HepG2 (cell line): ENCODE results near the gene PHOSPHO2. TPM values are rescaled to one million over a fixed set of nuclear protein-coding genes. Genes with fewer than 3 reads are reported as not detected.

Experiments
- ATAC-seq: fragments of 200-7000 bp; cut with Tn5 transposase; 3 replicates; pipeline ENCODE4 v1.9.1; 2020; ENCODE audit warnings: mild to moderate bottlenecking, moderate library complexity
- BruUV-seq: library from RNA; stranded (reverse); fragments of 400-500 nt; replicated peaks from 2 replicates; lab custom pipeline; 2021; lab: Mats Ljungman, UMichigan
- CTCF ChIA-PET: fragments of 300-600 bp; formaldehyde crosslinking; extraction: SDS; loops from one replicate; lab custom pipeline; 2021; ENCODE audit warnings: low total read pairs, inconsistent platforms, low intra/inter-chr PET ratio; lab: Yijun Ruan, JAX
- POLR2A ChIA-PET: fragments of 350-600 bp; sonication (Branson Sonifier 250); formaldehyde crosslinking; loops from one replicate; lab custom pipeline; 2020; ENCODE audit warnings: antibody characterized with exemption, inconsistent platforms; lab: Yijun Ruan, JAX
- DNase-seq: peaks from one replicate; pipeline ENCODE4 v3.0.0-alpha.2; 2015; ENCODE audit warnings: low spot score
- FAIRE-seq: peaks from 3 replicates; lab custom pipeline; 2011; peaks lifted over from hg19 to GRCh38; lab: Jason Lieb, UNC
- H2AFZ ChIP-seq: one replicate; pipeline ENCODE4 v1.6.1; 2011; ENCODE audit warnings: low read length, inconsistent platforms
- H3K27ac ChIP-seq: fragments of 300-600 bp; 3 replicates; pipeline ENCODE4 v1.8.0; 2011; ENCODE audit warnings: mixed run types, mild to moderate bottlenecking, mixed read lengths, low read length, inconsistent platforms; ENCODE audit not compliant: insufficient read depth; ENCODE audit errors: extremely low read length
- H3K27me3 ChIP-seq, 2 experiments: fragments of 200-600 bp in 1 of 2; 2 replicates in 1 of 2; 3 replicates in 1 of 2; pipeline versions ENCODE4 v1.6.0 to v1.8.0; 2011; ENCODE audit warnings: low read length in 2 of 2, mild to moderate bottlenecking in 2 of 2, moderate library complexity in 2 of 2, inconsistent platforms in 1 of 2; ENCODE audit not compliant: insufficient read depth in 2 of 2, control insufficient read depth in 1 of 2
- H3K36me3 ChIP-seq, 2 experiments: fragments of 200-600 bp in 1 of 2; replicated peaks in 1 of 2; 2 replicates in 1 of 2; 3 replicates in 1 of 2; pipeline versions ENCODE4 v1.5.1 to v1.8.0; 2011; ENCODE audit warnings: low read length in 2 of 2, inconsistent platforms in 1 of 2; ENCODE audit not compliant: insufficient read depth in 2 of 2, control insufficient read depth in 1 of 2
- H3K4me1 ChIP-seq: 2 replicates; pipeline ENCODE4 v1.5.1; 2012; ENCODE audit warnings: low read length, inconsistent platforms; ENCODE audit not compliant: insufficient read depth
- H3K4me2 ChIP-seq: 2 replicates; pipeline ENCODE4 v1.6.0; 2011; ENCODE audit warnings: low read depth, low read length, inconsistent platforms
- H3K4me3 ChIP-seq, 3 experiments: fragments of 200-600 bp in 1 of 3; sonication (generic), shearing (Covaris generic) in 1 of 3; replicated peaks in 1 of 3; 2 replicates each; pipeline ENCODE4 v1.5.1; 2011 to 2016; ENCODE audit warnings: low read length in 3 of 3, inconsistent platforms in 2 of 3, low read depth in 2 of 3, mild to moderate bottlenecking in 2 of 3, control low read depth in 1 of 3, mixed read lengths in 1 of 3; ENCODE audit not compliant: insufficient read depth in 1 of 3
- H3K79me2 ChIP-seq: one replicate; pipeline ENCODE4 v1.6.1; 2011; ENCODE audit warnings: low read length, inconsistent platforms; ENCODE audit not compliant: insufficient read depth
- H3K9ac ChIP-seq: 2 replicates; pipeline ENCODE4 v1.6.0; 2011; ENCODE audit warnings: mild to moderate bottlenecking, low read depth, low read length, inconsistent platforms; ENCODE audit not compliant: insufficient read depth
- H3K9me3 ChIP-seq: 2 replicates; pipeline ENCODE4 v1.5.1; 2012; ENCODE audit warnings: mild to moderate bottlenecking, low read length
- H4K20me1 ChIP-seq: 2 replicates; pipeline ENCODE4 v1.6.0; 2011; ENCODE audit warnings: inconsistent platforms, mild to moderate bottlenecking, low read length, moderate library complexity; ENCODE audit not compliant: insufficient read depth
- CCDC6 ChIP-seq: sonication (generic); formaldehyde crosslinking; IDR thresholded peaks from 2 replicates; pipeline ENCODE4 v1.8.1; 2022; ENCODE audit warnings: mild to moderate bottlenecking, missing genetic modification reagents, moderate library complexity
- DZIP1 ChIP-seq: sonication (generic); formaldehyde crosslinking; IDR thresholded peaks from 2 replicates; pipeline ENCODE4 v1.5.0; 2020; ENCODE audit warnings: mild to moderate bottlenecking, missing genetic modification reagents
- HNF4A ChIP-seq: sonication (generic); formaldehyde crosslinking; IDR thresholded peaks from 2 replicates; pipeline ENCODE4 v1.4.0; 2020; ENCODE audit warnings: missing genetic modification reagents
- IKZF4 ChIP-seq: sonication (generic); formaldehyde crosslinking; IDR thresholded peaks from 2 replicates; pipeline ENCODE4 v1.5.1; 2020; ENCODE audit warnings: borderline replicate concordance, mild to moderate bottlenecking, low read depth, missing genetic modification reagents; ENCODE audit errors: not compliant biosample characterization
- NCOA2 ChIP-seq: sonication (generic); formaldehyde crosslinking; IDR thresholded peaks from 2 replicates; pipeline ENCODE4 v1.8.0; 2022; ENCODE audit warnings: inconsistent platforms
- NFRKB ChIP-seq: fragments of 450-650 bp; IDR thresholded peaks from 2 replicates; pipeline ENCODE4 v1.6.1; 2017
- REL ChIP-seq: sonication (generic); formaldehyde crosslinking; conservative IDR thresholded peaks from 2 replicates; pipeline ENCODE4 v1.8.0; 2022; ENCODE audit warnings: mild to moderate bottlenecking, missing genetic modification reagents, moderate library complexity
- ZNF747 ChIP-seq: sonication (generic); formaldehyde crosslinking; IDR thresholded peaks from 2 replicates; pipeline ENCODE4 v1.8.1; 2023; ENCODE audit warnings: missing genetic modification reagents, mild to moderate bottlenecking, borderline replicate concordance
- ZNF749 ChIP-seq: sonication (generic); formaldehyde crosslinking; IDR thresholded peaks from 2 replicates; pipeline ENCODE4 v1.8.0; 2022; ENCODE audit warnings: mild to moderate bottlenecking, missing genetic modification reagents, moderate library complexity, borderline replicate concordance
- ZSCAN30 ChIP-seq: sonication (generic); formaldehyde crosslinking; IDR thresholded peaks from 2 replicates; pipeline ENCODE4 v1.5.0; 2020; ENCODE audit warnings: mild to moderate bottlenecking, missing genetic modification reagents
- WGBS: methylation state at CpG from one replicate; pipeline ENCODE4 v1.1.6; 2017; ENCODE audit warnings: low lambda C conversion rate; 5-methylcytosine and 5-hydroxymethylcytosine counted together
- in situ Hi-C: cut with HindIII; loops from 2 replicates; pipeline ENCODE4 v1.10.0; 2017; ENCODE audit warnings: low pct_unique_long_range_greater_than_20kb; ENCODE audit not compliant: extremely low pct_ligation_motif_present
- intact Hi-C: fragments of 100-400 bp; cut with micrococcal nuclease; formaldehyde crosslinking; loops from one replicate; pipeline ENCODE4 v1.10.0; 2022; ENCODE audit not compliant: unreplicated experiment
- polyA plus RNA-seq, 8 experiments: library from polyadenylated mRNA; depleted of rRNA in 3 of 8; stranded (reverse) in 7 of 8; unstranded in 1 of 8; fragments of >200 nt; fragmentation: Illumina TruSeq in 4 of 8; extraction: Trizol in 4 of 8; gene quantifications; 2 replicates each; pipeline versions ENCODE4 v1.2.1 to v1.2.3, GENCODE V29; 2011 to 2016; ENCODE audit warnings: low read depth in 4 of 8, missing spikeins in 1 of 8, mixed read lengths in 1 of 8; ENCODE audit not compliant: insufficient read depth in 1 of 8
- total RNA-seq, 5 experiments: library from RNA; depleted of rRNA; stranded (reverse); fragments of >200 nt; fragmentation: Illumina TruSeq; extraction: Trizol; gene quantifications; 2 replicates each; pipeline ENCODE4 v1.2.3, GENCODE V29; 2016; ENCODE audit warnings: low read depth in 1 of 5
- TF ChIP-seq, protein P1 (sequence below), 2 experiments: sonication (generic) in 1 of 2; formaldehyde crosslinking in 1 of 2; IDR thresholded peaks; 2 replicates each; pipeline versions ENCODE4 v1.5.1 to v1.6.1; 2011 to 2020; ENCODE audit warnings: borderline replicate concordance in 1 of 2, low read depth in 1 of 2, low read length in 1 of 2, mild to moderate bottlenecking in 1 of 2, missing genetic modification reagents in 1 of 2, moderate library complexity in 1 of 2
- TF ChIP-seq, protein P2 (sequence below): sonication (generic); formaldehyde crosslinking; IDR thresholded peaks from 2 replicates; pipeline ENCODE4 v1.8.0; 2022; ENCODE audit warnings: missing genetic modification reagents, mild to moderate bottlenecking, moderate library complexity, borderline replicate concordance

PHOSPHO2 gene
- total and polyA plus RNA-seq, 2 of the 13 experiments (the other 11 are each of a cell fraction or from before 2014, with no cell fraction given): 6.1 to 11.4 TPM

- TF ChIP-seq REL (CRISPR knock-in tag) (0 out of 2 replicates have a peak, but pooled peaks have one; percentile 54), DZIP1 (CRISPR knock-in tag) (no peak)
- TF ChIP-seq, protein P1, sequence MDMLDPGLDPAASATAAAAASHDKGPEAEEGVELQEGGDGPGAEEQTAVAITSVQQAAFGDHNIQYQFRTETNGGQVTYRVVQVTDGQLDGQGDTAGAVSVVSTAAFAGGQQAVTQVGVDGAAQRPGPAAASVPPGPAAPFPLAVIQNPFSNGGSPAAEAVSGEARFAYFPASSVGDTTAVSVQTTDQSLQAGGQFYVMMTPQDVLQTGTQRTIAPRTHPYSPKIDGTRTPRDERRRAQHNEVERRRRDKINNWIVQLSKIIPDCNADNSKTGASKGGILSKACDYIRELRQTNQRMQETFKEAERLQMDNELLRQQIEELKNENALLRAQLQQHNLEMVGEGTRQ (IDR thresholded peaks at IDR 0.05; ENCODE audit: low read depth, low read length): no peak
- TF ChIP-seq, protein P1 (CRISPR knock-in tag; IDR thresholded peaks at IDR 0.05; ENCODE audit: borderline replicate concordance): no peak
- TF ChIP-seq, all 625 proteins: peak for 14
Observed at GRCh38 chr2:169716238-169716886, 22.1 kb downstream of the PHOSPHO2 start (continued).

- peak; percentile 37 for ATAC-seq
- peak; percentile 95 for DNase-seq
- Histone ChIP-seq H3K9ac (peak overlapping the region; percentile 69), H3K27ac (peak overlapping the region; percentile 40), H3K9me3 (no peaks in the 10 kb centered on the region), H3K4me2 (peak overlapping the region; percentile 91), H4K20me1 (no peaks in the 10 kb centered on the region), H3K79me2 (no peaks in the 10 kb centered on the region), H3K4me1 (peaks cover 74% of the 10 kb centered on the region), H2AFZ (peak overlapping the region; percentile 24), H3K4me3 (peak overlapping the region; percentile 32 to 70 (median 50); a peak in 5 of 6 replicates), H3K36me3 (no peaks in the 10 kb centered on the region), H3K27me3 (no peaks in the 10 kb centered on the region)
- FAIRE-seq: no peak
- 13% methylated on average over 12 of the region's 12 CpGs for WGBS
- no TSS peak for BruUV-seq
- CTCF ChIA-PET: interaction anchor here (0.8 kb wide), 1 partner anchor 11 kb away, joined by 3 read pairs; no protein-coding TSS in a partner anchor
- POLR2A ChIA-PET: interaction anchor here (0.9 to 3.3 kb wide), 7 partner anchors 10 to 82 kb away, joined by 3 to 41 read pairs (median 19); partner anchors contain the start of genes CFAP210, KLHL23, PHOSPHO2 and SSB
- in situ Hi-C loops (no loop called here), intact Hi-C loops (no loop called here)
- peak; percentile 81 for TF ChIP-seq NCOA2 (CRISPR knock-in tag)
- TF ChIP-seq, protein P2, sequence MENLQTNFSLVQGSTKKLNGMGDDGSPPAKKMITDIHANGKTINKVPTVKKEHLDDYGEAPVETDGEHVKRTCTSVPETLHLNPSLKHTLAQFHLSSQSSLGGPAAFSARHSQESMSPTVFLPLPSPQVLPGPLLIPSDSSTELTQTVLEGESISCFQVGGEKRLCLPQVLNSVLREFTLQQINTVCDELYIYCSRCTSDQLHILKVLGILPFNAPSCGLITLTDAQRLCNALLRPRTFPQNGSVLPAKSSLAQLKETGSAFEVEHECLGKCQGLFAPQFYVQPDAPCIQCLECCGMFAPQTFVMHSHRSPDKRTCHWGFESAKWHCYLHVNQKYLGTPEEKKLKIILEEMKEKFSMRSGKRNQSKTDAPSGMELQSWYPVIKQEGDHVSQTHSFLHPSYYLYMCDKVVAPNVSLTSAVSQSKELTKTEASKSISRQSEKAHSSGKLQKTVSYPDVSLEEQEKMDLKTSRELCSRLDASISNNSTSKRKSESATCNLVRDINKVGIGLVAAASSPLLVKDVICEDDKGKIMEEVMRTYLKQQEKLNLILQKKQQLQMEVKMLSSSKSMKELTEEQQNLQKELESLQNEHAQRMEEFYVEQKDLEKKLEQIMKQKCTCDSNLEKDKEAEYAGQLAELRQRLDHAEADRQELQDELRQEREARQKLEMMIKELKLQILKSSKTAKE (CRISPR knock-in tag): peak; percentile 83; the same call in 1 of the 2 replicates
- TF ChIP-seq ZSCAN30: no peak
- TF ChIP-seq IKZF4 (CRISPR knock-in tag): peak; percentile 66
- no peak for TF ChIP-seq ZNF747
- no peak for TF ChIP-seq NFRKB
- TF ChIP-seq CCDC6 (CRISPR knock-in tag): no peak
- peak; percentile 28; the same call in 1 of the 2 replicates for TF ChIP-seq HNF4A (CRISPR knock-in tag)
- no peak for TF ChIP-seq ZNF749
Observed at GRCh38 chr2:169716938-169717690, 22.8 kb downstream of the PHOSPHO2 start.
